Transverse colon (tissue), 4 donors: ENCODE measurements around the gene PITPNC1.

ENCODE experiments used
- CTCF ChIP-seq, 5 experiments: fragments of 200-600 bp in 3 of 5; fragments of 450-650 bp in 2 of 5; sonication (generic) in 3 of 5; IDR thresholded peaks; 1 replicate in 2 of 5; 2 replicates in 3 of 5; pipeline ENCODE4 v1.5.1; 2016 to 2017; ENCODE audit warnings: antibody characterized with exemption in 5 of 5, inconsistent platforms in 3 of 5, mild to moderate bottlenecking in 2 of 5, moderate library complexity in 1 of 5
- POLR2A ChIP-seq: fragments of 450-650 bp; IDR thresholded peaks from one replicate; pipeline ENCODE4 v1.6.1; 2016; ENCODE audit warnings: antibody characterized with exemption, mild to moderate bottlenecking, moderate library complexity
- POLR2AphosphoS5 ChIP-seq, 3 donors: sonication (generic); formaldehyde crosslinking; IDR thresholded peaks; one replicate each; pipeline ENCODE4 v1.6.1; 2016; ENCODE audit warnings: antibody characterized with exemption in 3 of 3

- no peak for TF ChIP-seq CTCF (IDR thresholded peaks at IDR 0.05)
- TF ChIP-seq POLR2A, result no peak
- no peak for TF ChIP-seq POLR2AphosphoS5 (IDR thresholded peaks at IDR 0.05)
These were observed 126.1 kb downstream of the PITPNC1 start for GRCh38 chr17:67503184-67503583.
